ENCODE results near the gene TRAF3IP3.

The TRAF3IP3 gene

DNA sequence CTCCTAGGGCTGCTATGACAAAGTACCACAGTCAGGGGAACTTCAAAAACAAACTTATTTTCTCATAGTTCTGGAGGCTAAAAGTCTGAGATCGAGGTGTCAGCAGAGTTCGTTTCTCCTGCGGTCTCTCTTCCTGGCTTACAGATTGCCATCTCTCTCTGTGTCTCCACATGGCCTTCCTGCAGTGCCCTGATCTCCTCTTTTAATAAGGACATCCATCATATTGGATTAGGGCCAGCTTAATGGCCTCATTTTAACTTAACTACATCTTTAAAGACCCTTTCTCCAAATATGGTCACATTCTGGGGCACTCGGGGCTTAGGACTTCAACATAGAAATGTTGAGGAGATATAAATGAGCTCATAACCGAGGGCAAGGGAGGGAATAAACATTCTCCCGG lies 16.3 kb downstream of the TRAF3IP3 start:
- TF ChIP-seq, protein P1, sequence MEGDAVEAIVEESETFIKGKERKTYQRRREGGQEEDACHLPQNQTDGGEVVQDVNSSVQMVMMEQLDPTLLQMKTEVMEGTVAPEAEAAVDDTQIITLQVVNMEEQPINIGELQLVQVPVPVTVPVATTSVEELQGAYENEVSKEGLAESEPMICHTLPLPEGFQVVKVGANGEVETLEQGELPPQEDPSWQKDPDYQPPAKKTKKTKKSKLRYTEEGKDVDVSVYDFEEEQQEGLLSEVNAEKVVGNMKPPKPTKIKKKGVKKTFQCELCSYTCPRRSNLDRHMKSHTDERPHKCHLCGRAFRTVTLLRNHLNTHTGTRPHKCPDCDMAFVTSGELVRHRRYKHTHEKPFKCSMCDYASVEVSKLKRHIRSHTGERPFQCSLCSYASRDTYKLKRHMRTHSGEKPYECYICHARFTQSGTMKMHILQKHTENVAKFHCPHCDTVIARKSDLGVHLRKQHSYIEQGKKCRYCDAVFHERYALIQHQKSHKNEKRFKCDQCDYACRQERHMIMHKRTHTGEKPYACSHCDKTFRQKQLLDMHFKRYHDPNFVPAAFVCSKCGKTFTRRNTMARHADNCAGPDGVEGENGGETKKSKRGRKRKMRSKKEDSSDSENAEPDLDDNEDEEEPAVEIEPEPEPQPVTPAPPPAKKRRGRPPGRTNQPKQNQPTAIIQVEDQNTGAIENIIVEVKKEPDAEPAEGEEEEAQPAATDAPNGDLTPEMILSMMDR (IDR thresholded peaks at IDR 0.05): no peak
- Histone ChIP-seq H3K36me3 (peaks cover 53% of the 10 kb centered on the region), H3K27ac (peak overlapping the region; percentile 46), H3K9me3 (no peaks in the 10 kb centered on the region), H3K27me3 (no peaks in the 10 kb centered on the region), H3K4me1 (ENCODE audit: control insufficient read depth in 1 of 2, insufficient read depth in 1 of 2, low read depth in 1 of 2, low read length in 1 of 2) (peaks cover 35 to 39% of the 10 kb centered on the region in 2 experiments), H3K4me3 (ENCODE audit: low read depth in 1 of 2, low read length in 1 of 2) (no peak overlapping the region)

DNA sequence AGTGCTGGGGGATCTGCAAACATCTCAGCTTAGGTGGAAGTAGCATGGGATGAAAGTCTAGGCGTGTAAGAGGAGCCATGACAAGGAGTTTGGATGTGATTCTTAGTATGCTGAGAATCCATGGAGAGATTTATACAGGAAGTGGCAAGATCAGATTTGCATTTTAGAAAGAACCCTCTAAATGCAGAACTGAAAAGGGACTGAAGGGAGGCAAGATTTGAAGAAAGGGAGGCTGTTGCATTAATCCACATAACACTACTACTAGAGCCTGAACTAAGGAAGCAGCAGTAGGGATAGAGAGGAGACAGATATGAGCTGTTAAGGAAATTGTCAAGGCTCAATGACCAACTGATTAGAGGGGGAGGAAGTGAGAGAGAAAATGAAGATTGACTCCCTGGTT lies 18.7 kb downstream of the TRAF3IP3 start:
- H3K4me1 ChIP-seq (ENCODE audit: control insufficient read depth in 1 of 2, insufficient read depth in 1 of 2, low read depth in 1 of 2, low read length in 1 of 2): peaks cover 10 to 15% of the 10 kb centered on the region in 2 experiments
- H3K36me3 ChIP-seq: peaks cover 75% of the 10 kb centered on the region
- no peaks in the 10 kb centered on the region for H3K9me3 ChIP-seq
- no peaks in the 10 kb centered on the region for H3K27me3 ChIP-seq
- TF ChIP-seq, protein P1 (IDR thresholded peaks at IDR 0.05): no peak
- no peak overlapping the region for H3K4me3 ChIP-seq (ENCODE audit: low read depth in 1 of 2, low read length in 1 of 2)
- peak overlapping the region; percentile 46 for H3K27ac ChIP-seq

DNA sequence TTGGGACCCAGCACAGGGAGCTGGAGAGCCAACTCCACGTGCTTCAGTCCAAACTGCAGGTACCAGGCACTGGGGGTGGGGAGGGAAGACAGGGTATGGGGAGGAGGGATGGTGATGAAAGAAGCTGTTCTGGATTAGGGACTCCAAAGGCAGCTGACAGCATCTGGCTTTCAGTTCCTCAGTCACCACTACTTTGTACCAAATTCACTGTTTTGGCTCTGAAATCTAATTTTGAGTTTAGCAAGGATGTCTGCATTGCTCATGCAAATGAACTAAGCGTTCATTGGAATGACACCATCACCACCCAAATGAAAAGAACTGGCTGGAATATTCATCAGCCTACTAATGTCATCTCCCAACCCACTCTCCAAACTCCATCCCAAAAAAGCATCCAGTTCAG lies 19.8 kb downstream of the TRAF3IP3 start:
- Histone ChIP-seq H3K27me3 (no peaks in the 10 kb centered on the region), H3K36me3 (peaks cover 85% of the 10 kb centered on the region), H3K9me3 (no peaks in the 10 kb centered on the region), H3K4me1 (ENCODE audit: control insufficient read depth in 1 of 2, insufficient read depth in 1 of 2, low read depth in 1 of 2, low read length in 1 of 2) (peaks cover 0 to 4% of the 10 kb centered on the region in 2 experiments), H3K4me3 (ENCODE audit: low read depth in 1 of 2, low read length in 1 of 2) (no peak overlapping the region), H3K27ac (peak overlapping the region; percentile 46)
- TF ChIP-seq, protein P1 (IDR thresholded peaks at IDR 0.05): no peak

DNA sequence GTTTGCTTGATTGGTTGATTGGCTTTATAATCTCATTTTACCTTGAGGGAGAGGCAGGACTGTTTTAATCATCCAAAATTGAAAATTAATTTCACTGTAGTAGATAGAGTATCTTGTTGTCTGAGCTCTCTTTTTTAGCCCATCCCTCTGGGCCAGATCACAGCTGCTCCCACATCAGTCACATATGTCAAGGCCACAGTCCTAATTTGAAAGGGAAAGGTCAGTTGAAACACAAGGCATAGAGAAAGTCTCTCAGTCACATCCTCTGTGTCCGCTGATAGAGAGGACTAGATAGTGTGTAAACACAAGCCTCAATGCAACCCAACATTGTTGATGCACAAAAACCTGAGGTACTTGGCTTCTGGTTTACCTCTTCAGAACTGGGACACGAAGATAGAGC lies 21.7 kb downstream of the TRAF3IP3 start:
- H3K27ac ChIP-seq: peak overlapping the region; percentile 8
- H3K27me3 ChIP-seq: no peaks in the 10 kb centered on the region
- no peaks in the 10 kb centered on the region for H3K4me1 ChIP-seq (ENCODE audit: control insufficient read depth in 1 of 2, insufficient read depth in 1 of 2, low read depth in 1 of 2, low read length in 1 of 2)
- H3K4me3 ChIP-seq (ENCODE audit: low read depth in 1 of 2, low read length in 1 of 2): no peak overlapping the region
- TF ChIP-seq, protein P1 (IDR thresholded peaks at IDR 0.05): no peak
- no peaks in the 10 kb centered on the region for H3K9me3 ChIP-seq
- peaks cover 100% of the 10 kb centered on the region for H3K36me3 ChIP-seq

DNA sequence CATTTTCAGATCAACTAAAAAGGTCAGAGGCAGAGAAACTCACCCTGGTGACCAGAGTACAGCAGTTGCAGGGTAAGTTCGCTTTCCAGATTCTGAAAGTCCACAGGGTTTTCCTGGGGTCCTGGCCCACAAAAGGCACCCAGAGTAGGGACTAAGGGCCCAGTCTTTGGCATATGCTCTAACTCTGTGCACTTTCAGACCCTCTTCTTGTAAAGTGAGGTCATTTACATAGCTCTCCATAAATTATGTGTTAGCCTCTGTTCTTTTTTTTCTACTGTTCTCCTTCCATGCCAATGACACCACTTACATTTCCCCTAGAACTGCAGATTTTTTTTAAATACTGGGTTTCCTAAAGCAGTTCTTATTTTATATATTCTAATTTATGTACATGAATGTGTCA lies 22.2 kb downstream of the TRAF3IP3 start:
- no peaks in the 10 kb centered on the region for H3K4me1 ChIP-seq (ENCODE audit: control insufficient read depth in 1 of 2, insufficient read depth in 1 of 2, low read depth in 1 of 2, low read length in 1 of 2)
- H3K4me3 ChIP-seq (ENCODE audit: low read depth in 1 of 2, low read length in 1 of 2): no peak overlapping the region
- H3K27me3 ChIP-seq: no peaks in the 10 kb centered on the region
- H3K36me3 ChIP-seq: peaks cover 100% of the 10 kb centered on the region
- H3K9me3 ChIP-seq: no peaks in the 10 kb centered on the region
- TF ChIP-seq, protein P1 (IDR thresholded peaks at IDR 0.05): no peak
- H3K27ac ChIP-seq: peak overlapping the region; percentile 8

DNA sequence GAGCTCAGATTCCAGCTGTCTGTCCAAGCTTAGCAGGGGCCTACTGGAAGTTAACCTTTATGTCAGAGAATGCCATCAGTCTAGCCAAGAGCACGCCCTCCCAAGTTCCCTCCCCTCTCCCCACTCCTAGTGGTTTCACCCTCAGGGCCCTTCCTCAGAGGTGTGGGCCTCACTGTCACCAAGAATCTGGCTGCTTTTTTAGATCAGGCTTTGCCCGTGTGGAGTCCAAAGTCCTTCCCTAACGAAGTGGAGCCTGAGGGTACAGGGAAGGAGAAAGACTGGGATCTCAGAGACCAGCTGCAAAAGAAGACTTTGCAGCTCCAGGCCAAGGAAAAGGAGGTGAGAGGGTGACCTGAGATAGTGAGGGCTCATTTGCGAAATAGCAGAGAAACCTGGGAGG lies 24.4 kb downstream of the TRAF3IP3 start:
- Histone ChIP-seq H3K36me3 (peaks cover 81% of the 10 kb centered on the region), H3K27me3 (no peaks in the 10 kb centered on the region), H3K27ac (peak overlapping the region; percentile 55)

More for the DNA sequence above, 24.4 kb downstream of the TRAF3IP3 start:
- peaks cover 13 to 14% of the 10 kb centered on the region in 2 experiments for H3K4me1 ChIP-seq (ENCODE audit: control insufficient read depth in 1 of 2, insufficient read depth in 1 of 2, low read depth in 1 of 2, low read length in 1 of 2)
- no peaks in the 10 kb centered on the region for H3K9me3 ChIP-seq
- H3K4me3 ChIP-seq (ENCODE audit: low read depth in 1 of 2, low read length in 1 of 2): no peak overlapping the region
- TF ChIP-seq, protein P1 (IDR thresholded peaks at IDR 0.05): no peak
